Mesothelial cell of epicardium (in vitro differentiated cells): ENCODE data around the gene SOBP. TPM values are rescaled to one million over a fixed set of nuclear protein-coding genes. Genes with fewer than 3 reads are reported as not detected.
A peak's percentile ranks its signal among the peaks of the same experiment; 100 is the strongest.

Experiments
- DNase-seq, 2 experiments: peaks; one replicate each; pipeline ENCODE4 v3.0.0; 2021; ENCODE audit warnings: low spot score in 2 of 2; ENCODE audit not compliant: unreplicated experiment in 2 of 2
- H3K27ac Mint-ChIP-seq: 2 replicates; pipeline ENCODE4 v1.8.0; 2021; ENCODE audit warnings: mixed read lengths
- H3K27me3 Mint-ChIP-seq: 2 replicates; pipeline ENCODE4 v1.8.0; 2021; ENCODE audit warnings: low read depth, mixed read lengths
- H3K36me3 Mint-ChIP-seq: 2 replicates; pipeline ENCODE4 v1.8.0; 2021; ENCODE audit warnings: mixed read lengths
- H3K4me1 Mint-ChIP-seq: 2 replicates; pipeline ENCODE4 v1.8.0; 2021; ENCODE audit warnings: mixed read lengths
- H3K4me3 Mint-ChIP-seq: 2 replicates; pipeline ENCODE4 v1.8.0; 2021; ENCODE audit warnings: mild to moderate bottlenecking, moderate library complexity, mixed read lengths
- H3K9me3 Mint-ChIP-seq: 2 replicates; pipeline ENCODE4 v1.8.0; 2021; ENCODE audit warnings: mixed read lengths
- total RNA-seq: library from RNA; stranded (reverse); gene quantifications from 3 replicates; pipeline ENCODE4 v1.2.1, GENCODE V29; 2021
- TF ChIP-seq, protein P1 (sequence below): fragments of 200-600 bp; sonication (generic); IDR thresholded peaks from one replicate; pipeline ENCODE4 v1.5.0; 2021; ENCODE audit warnings: antibody characterized with exemption; ENCODE audit not compliant: unreplicated experiment

Gene SOBP
- total RNA-seq, 1 donor from 2014 or later: 7.6 TPM

DNA sequence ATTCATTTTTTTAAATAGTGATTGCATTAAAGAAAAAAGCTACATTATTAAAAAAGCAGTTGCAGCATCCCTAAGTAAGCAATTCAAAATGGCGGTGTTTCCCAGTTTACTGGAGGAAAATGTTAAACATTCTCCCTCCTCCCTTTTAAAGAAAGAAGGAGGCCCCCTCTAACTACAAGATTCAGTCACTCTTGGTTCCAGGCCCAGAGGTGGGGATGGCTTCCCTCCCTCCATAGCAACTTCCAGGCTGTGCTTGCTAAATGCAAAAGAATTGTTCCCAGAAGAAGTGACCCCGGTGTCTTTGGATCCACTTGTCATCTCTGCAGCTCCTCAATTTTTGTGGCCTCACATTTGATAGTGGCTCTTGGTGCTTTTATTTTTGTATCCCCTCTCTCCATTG is 165.9 kb downstream of the SOBP start:
- peaks cover 34% of the 10 kb centered on the region for H3K4me1 Mint-ChIP-seq
- H3K27me3 Mint-ChIP-seq: no peaks in the 10 kb centered on the region
- H3K9me3 Mint-ChIP-seq: peaks cover 13% of the 10 kb centered on the region
- H3K4me3 Mint-ChIP-seq: no peak overlapping the region
- DNase-seq: no peak
- no peaks in the 10 kb centered on the region for H3K36me3 Mint-ChIP-seq
- TF ChIP-seq, protein P1, sequence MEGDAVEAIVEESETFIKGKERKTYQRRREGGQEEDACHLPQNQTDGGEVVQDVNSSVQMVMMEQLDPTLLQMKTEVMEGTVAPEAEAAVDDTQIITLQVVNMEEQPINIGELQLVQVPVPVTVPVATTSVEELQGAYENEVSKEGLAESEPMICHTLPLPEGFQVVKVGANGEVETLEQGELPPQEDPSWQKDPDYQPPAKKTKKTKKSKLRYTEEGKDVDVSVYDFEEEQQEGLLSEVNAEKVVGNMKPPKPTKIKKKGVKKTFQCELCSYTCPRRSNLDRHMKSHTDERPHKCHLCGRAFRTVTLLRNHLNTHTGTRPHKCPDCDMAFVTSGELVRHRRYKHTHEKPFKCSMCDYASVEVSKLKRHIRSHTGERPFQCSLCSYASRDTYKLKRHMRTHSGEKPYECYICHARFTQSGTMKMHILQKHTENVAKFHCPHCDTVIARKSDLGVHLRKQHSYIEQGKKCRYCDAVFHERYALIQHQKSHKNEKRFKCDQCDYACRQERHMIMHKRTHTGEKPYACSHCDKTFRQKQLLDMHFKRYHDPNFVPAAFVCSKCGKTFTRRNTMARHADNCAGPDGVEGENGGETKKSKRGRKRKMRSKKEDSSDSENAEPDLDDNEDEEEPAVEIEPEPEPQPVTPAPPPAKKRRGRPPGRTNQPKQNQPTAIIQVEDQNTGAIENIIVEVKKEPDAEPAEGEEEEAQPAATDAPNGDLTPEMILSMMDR: no peak
- H3K27ac Mint-ChIP-seq: peak overlapping the region; percentile 83

DNA sequence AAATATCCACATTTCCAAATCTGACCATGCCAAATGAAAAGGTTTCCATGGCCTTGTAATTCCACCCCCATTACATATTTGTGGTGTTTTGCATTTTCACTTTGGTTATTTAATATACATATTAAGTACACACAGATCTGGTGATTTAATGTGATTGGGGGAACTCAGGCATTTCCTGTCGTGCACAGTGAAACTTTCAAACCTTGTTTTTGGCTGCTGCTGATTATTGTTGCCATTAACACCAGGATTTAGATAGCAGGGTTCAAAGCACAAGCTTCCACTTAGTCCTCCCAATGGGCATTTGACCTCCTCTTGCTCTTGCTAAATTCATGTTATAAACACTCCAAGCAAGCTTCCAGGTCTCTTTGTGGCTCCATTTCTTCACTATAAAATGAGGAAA is 166.5 kb downstream of the SOBP start:
- Mint-ChIP-seq H3K4me3 (no peak overlapping the region), H3K9me3 (peaks cover 10% of the 10 kb centered on the region), H3K36me3 (no peaks in the 10 kb centered on the region), H3K27ac (peak overlapping the region; percentile 83), H3K4me1 (peaks cover 34% of the 10 kb centered on the region), H3K27me3 (no peaks in the 10 kb centered on the region)
- TF ChIP-seq, protein P1: no peak
- no peak for DNase-seq

DNA sequence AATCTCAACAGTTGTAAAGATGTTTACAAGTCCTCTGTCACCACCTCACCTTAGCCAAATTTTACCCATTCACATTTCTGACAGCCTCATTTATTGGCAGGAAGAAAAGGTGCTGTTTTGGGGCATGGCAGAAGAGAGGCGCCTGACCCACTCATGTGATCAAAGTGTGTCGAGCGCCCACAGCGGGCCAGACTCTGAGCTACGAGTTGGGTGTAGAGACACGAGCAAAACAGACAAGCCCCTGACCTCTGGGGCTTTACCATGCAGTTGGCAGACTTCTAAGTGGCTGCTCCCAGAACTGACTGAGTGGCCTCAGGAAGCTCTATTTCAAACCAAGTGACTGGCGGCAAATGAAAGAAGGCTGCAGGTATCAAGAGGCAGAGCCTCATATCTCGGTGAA is 167.0 kb downstream of the SOBP start:
- H3K27me3 Mint-ChIP-seq: no peaks in the 10 kb centered on the region
- DNase-seq: no peak
- no peak overlapping the region for H3K4me3 Mint-ChIP-seq
- peaks cover 34% of the 10 kb centered on the region for H3K4me1 Mint-ChIP-seq
- TF ChIP-seq, protein P1: no peak
- peak overlapping the region; percentile 64 for H3K27ac Mint-ChIP-seq
- H3K36me3 Mint-ChIP-seq: no peaks in the 10 kb centered on the region
- H3K9me3 Mint-ChIP-seq: peaks cover 6% of the 10 kb centered on the region

DNA sequence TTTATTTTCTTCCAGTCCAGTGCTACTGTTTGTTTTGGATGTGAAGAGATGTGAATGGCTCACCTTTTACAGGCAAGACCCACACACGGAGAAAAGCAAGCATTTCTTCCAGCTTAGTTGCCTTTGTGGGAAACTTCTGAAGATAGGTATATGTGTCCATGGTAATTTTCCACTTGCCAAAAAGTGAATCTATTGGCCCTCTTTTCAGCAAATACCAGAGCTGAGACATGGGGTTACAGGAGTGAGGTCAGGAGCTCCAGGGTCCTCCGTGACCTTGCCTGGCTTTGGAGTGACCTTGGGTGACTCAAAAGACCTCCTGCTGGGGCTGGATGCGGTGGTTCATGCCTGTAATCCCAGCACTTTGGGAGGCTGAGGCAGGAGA is 167.4 kb downstream of the SOBP start:
- no peak for DNase-seq
- Mint-ChIP-seq H3K27me3 (no peaks in the 10 kb centered on the region), H3K4me1 (peaks cover 34% of the 10 kb centered on the region), H3K27ac (no peak overlapping the region), H3K4me3 (no peak overlapping the region), H3K9me3 (peaks cover 1% of the 10 kb centered on the region), H3K36me3 (no peaks in the 10 kb centered on the region)
- TF ChIP-seq, protein P1: no peak

DNA sequence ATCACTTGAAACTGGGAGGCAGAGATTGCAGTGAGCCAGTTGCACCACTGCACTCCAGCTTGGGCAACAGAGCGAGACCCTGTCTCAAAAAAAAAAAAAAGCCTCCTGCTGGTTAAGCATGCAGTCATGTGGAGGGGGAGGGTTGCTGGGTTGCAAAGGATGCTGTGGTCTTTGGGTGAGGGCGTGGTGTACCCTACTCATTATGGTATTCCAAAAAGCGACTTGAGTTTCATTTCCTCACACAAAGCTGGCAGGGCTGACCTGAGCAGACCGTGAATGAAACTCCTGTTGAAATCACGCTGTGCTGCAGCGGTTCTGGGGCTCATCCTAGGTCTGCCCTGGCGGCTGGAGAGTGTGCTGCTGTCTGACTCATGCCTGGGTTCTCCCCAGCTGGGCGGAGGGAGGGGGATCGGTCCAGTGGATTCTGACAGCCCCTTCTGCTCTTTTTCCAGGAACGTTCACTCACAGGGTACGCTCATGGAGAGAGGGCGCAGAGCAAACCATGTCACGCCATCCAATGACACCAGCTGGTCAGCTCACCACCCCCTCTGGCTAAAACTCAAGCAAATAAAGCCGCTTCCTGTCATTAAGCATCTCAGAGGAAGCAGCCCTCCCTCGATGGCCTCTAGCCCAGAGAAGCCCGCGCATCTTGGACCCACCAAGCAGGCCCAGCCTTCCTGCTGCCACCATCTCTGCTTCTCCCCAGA is 168.0 kb downstream of the SOBP start:
- Mint-ChIP-seq H3K27me3 (no peaks in the 10 kb centered on the region), H3K9me3 (no peaks in the 10 kb centered on the region), H3K36me3 (no peaks in the 10 kb centered on the region), H3K4me1 (peaks cover 34% of the 10 kb centered on the region), H3K27ac (peak overlapping the region; percentile 58), H3K4me3 (no peak overlapping the region)
- TF ChIP-seq, protein P1: no peak
- DNase-seq: no peak
